Neuronal stem cell (in vitro differentiated cells): ENCODE results near the gene UROS.
A peak's percentile ranks its signal among the peaks of the same experiment; 100 is the strongest.

ENCODE experiments used
- DNase-seq: peaks from one replicate; pipeline ENCODE4 v3.0.0-alpha.2; 2013; ENCODE audit warnings: low spot score
- H2AFZ ChIP-seq: one replicate; pipeline ENCODE4 v1.6.1; 2013; ENCODE audit warnings: mild to moderate bottlenecking, low read length, inconsistent platforms
- H2AK5ac ChIP-seq: 2 replicates; pipeline ENCODE4 v1.6.1; 2013; ENCODE audit warnings: low read depth, mild to moderate bottlenecking, inconsistent platforms, low read length, moderate library complexity, mixed read lengths
- H2BK120ac ChIP-seq: 2 replicates; pipeline ENCODE4 v1.6.1; 2013; ENCODE audit warnings: low read depth, mild to moderate bottlenecking, inconsistent platforms, low read length, moderate library complexity, mixed read lengths
- H2BK12ac ChIP-seq: one replicate; pipeline ENCODE4 v1.6.1; 2013; ENCODE audit warnings: low read length, inconsistent platforms
- H2BK15ac ChIP-seq: 2 replicates; pipeline ENCODE4 v1.6.1; 2013; ENCODE audit warnings: mild to moderate bottlenecking, low read length, inconsistent platforms, mixed read lengths
- H2BK5ac ChIP-seq: one replicate; pipeline ENCODE4 v1.6.1; 2013; ENCODE audit warnings: inconsistent platforms, mild to moderate bottlenecking, low read length, moderate library complexity
- H3K14ac ChIP-seq: one replicate; pipeline ENCODE4 v1.6.1; 2013; ENCODE audit warnings: low read length, inconsistent platforms
- H3K18ac ChIP-seq: 2 replicates; pipeline ENCODE4 v1.6.1; 2013; ENCODE audit warnings: low read length, inconsistent platforms
- H3K23ac ChIP-seq: 2 replicates; pipeline ENCODE4 v1.6.1; 2013; ENCODE audit warnings: low read depth, mild to moderate bottlenecking, mixed read lengths, low read length, inconsistent platforms; ENCODE audit not compliant: poor library complexity
- H3K27ac ChIP-seq: replicated peaks from 3 replicates; pipeline ENCODE4 v1.5.1; 2013; ENCODE audit warnings: low read length, inconsistent platforms
- H3K27me3 ChIP-seq, 3 experiments: 2 replicates each; pipeline ENCODE4 v1.6.1; 2013; ENCODE audit warnings: low read length in 3 of 3, mild to moderate bottlenecking in 2 of 3, inconsistent platforms in 1 of 3, low read depth in 1 of 3, mixed read lengths in 1 of 3, moderate library complexity in 1 of 3; ENCODE audit not compliant: control insufficient read depth in 3 of 3, insufficient read depth in 3 of 3
- H3K36me3 ChIP-seq, 2 donors: replicated peaks in 1 of 2; 2 replicates each; pipeline ENCODE4 v1.6.1; 2013; ENCODE audit warnings: low read length in 2 of 2; ENCODE audit not compliant: control insufficient read depth in 2 of 2, insufficient read depth in 2 of 2
- H3K4ac ChIP-seq: 2 replicates; pipeline ENCODE4 v1.6.1; 2013; ENCODE audit warnings: inconsistent platforms, mild to moderate bottlenecking, low read length, moderate library complexity
- H3K4me1 ChIP-seq, 2 donors: 1 replicate in 1 of 2; 2 replicates in 1 of 2; pipeline ENCODE4 v1.6.1; 2013; ENCODE audit warnings: low read length in 2 of 2, low read depth in 1 of 2; ENCODE audit not compliant: control insufficient read depth in 2 of 2, insufficient read depth in 1 of 2
- H3K4me2 ChIP-seq: one replicate; pipeline ENCODE4 v1.6.1; 2013; ENCODE audit warnings: mild to moderate bottlenecking, low read length, inconsistent platforms; ENCODE audit not compliant: insufficient read depth, poor library complexity, severe bottlenecking
- H3K4me3 ChIP-seq, 2 donors: 2 replicates each; pipeline ENCODE4 v1.5.1; 2013; ENCODE audit warnings: low read length in 2 of 2, mild to moderate bottlenecking in 2 of 2, inconsistent platforms in 1 of 2, moderate library complexity in 1 of 2
- H3K79me1 ChIP-seq: one replicate; pipeline ENCODE4 v1.6.1; 2013; ENCODE audit warnings: low read depth, mild to moderate bottlenecking, inconsistent platforms, low read length, moderate library complexity
- H3K9ac ChIP-seq: one replicate; pipeline ENCODE4 v1.6.1; 2013; ENCODE audit warnings: mild to moderate bottlenecking, low read depth, low read length, inconsistent platforms; ENCODE audit not compliant: poor library complexity
- H3K9me3 ChIP-seq, 2 donors: replicated peaks in 1 of 2; 2 replicates each; pipeline versions ENCODE3 to v1.6.1; 2013; ENCODE audit warnings: low read length in 2 of 2, mild to moderate bottlenecking in 2 of 2, inconsistent platforms in 1 of 2, low read depth in 1 of 2, mixed read lengths in 1 of 2, moderate library complexity in 1 of 2; ENCODE audit not compliant: control insufficient read depth in 2 of 2, insufficient read depth in 1 of 2
- H4K8ac ChIP-seq: one replicate; pipeline ENCODE4 v1.6.1; 2013; ENCODE audit warnings: low read depth, mild to moderate bottlenecking, inconsistent platforms, low read length, moderate library complexity
- H4K91ac ChIP-seq: one replicate; pipeline ENCODE4 v1.6.1; 2013; ENCODE audit warnings: low read length, low read depth, mild to moderate bottlenecking, inconsistent platforms; ENCODE audit not compliant: poor library complexity
- WGBS, 2 donors: extraction: QIAGEN DNeasy Blood & Tissue Kit; methylation state at CpG; one replicate each; pipeline ENCODE4 v1.1.7; 2013; ENCODE audit warnings: missing lambda C conversion rate in 2 of 2, mixed read lengths in 1 of 2; ENCODE audit not compliant: insufficient read length in 2 of 2, insufficient replicate concordance in 1 of 2; ENCODE audit errors: extremely low coverage in 2 of 2; 5-methylcytosine and 5-hydroxymethylcytosine counted together

The UROS gene

GRCh38 chr10:125778556-125778955 lies 44.5 kb downstream of the UROS start:
- no peak overlapping the region for H2BK120ac ChIP-seq
- H4K91ac ChIP-seq = no peak overlapping the region
- no peak overlapping the region for H3K4me2 ChIP-seq
- H2BK12ac ChIP-seq = no peak overlapping the region
- H3K23ac ChIP-seq = no peak overlapping the region
- H3K27ac ChIP-seq = no peak overlapping the region
- no peak overlapping the region for H3K14ac ChIP-seq
- H3K27me3 ChIP-seq = no peaks in the 10 kb centered on the region
- no peak overlapping the region for H3K9ac ChIP-seq
- no peak overlapping the region for H4K8ac ChIP-seq
- no CpG with 5 or more reads among the region's 5 CpGs for WGBS, 2 donors
- DNase-seq = no peak
- H2AFZ ChIP-seq = no peak overlapping the region
- H2AK5ac ChIP-seq = no peak overlapping the region
- H3K36me3 ChIP-seq = no peaks in the 10 kb centered on the region
- no peak overlapping the region for H2BK15ac ChIP-seq
- peaks cover 0 to 3% of the 10 kb centered on the region in 2 donors for H3K9me3 ChIP-seq
- peaks cover 2% of the 10 kb centered on the region for H3K79me1 ChIP-seq
- H3K4me1 ChIP-seq = peaks cover 0 to 5% of the 10 kb centered on the region in 2 donors
- H3K4ac ChIP-seq = no peak overlapping the region
- H2BK5ac ChIP-seq = no peak overlapping the region
- no peak overlapping the region for H3K18ac ChIP-seq
- no peak overlapping the region for H3K4me3 ChIP-seq

GRCh38 chr10:125777806-125778205 lies 45.3 kb downstream of the UROS start:
- no peak overlapping the region for H3K4ac ChIP-seq
- no peak overlapping the region for H3K9ac ChIP-seq
- peak overlapping the region; percentile 39 for H3K18ac ChIP-seq
- H4K91ac ChIP-seq = no peak overlapping the region
- peaks cover 2% of the 10 kb centered on the region for H3K79me1 ChIP-seq
- H2BK5ac ChIP-seq = no peak overlapping the region
- no peaks in the 10 kb centered on the region for H3K36me3 ChIP-seq
- no peak overlapping the region for H2AK5ac ChIP-seq
- H2BK120ac ChIP-seq = no peak overlapping the region
- peaks cover 0 to 5% of the 10 kb centered on the region in 2 donors for H3K4me1 ChIP-seq
- H3K27me3 ChIP-seq = no peaks in the 10 kb centered on the region
- no peak overlapping the region for H4K8ac ChIP-seq
- H3K9me3 ChIP-seq = peaks cover 0 to 3% of the 10 kb centered on the region in 2 donors
- peak overlapping the region; percentile 9 for H2BK15ac ChIP-seq
- no peak for DNase-seq
- no peak overlapping the region for H3K4me2 ChIP-seq
- no CpG with 5 or more reads among the region's 9 CpGs for whole genome bisulfite sequencing, 2 donors
- H3K14ac ChIP-seq = peak overlapping the region; percentile 25
- H3K27ac ChIP-seq = no peak overlapping the region
- H3K23ac ChIP-seq = no peak overlapping the region
- no peak overlapping the region for H2BK12ac ChIP-seq
- no peak overlapping the region for H2AFZ ChIP-seq
- H3K4me3 ChIP-seq = no peak overlapping the region

GRCh38 chr10:125775491-125776106 lies 47.5 kb downstream of the UROS start, which contains the start of gene MMP21:
Gene MMP21, minus strand, starts transcription at chr10:125775821. Its CDS starts 0 bp downstream, at chr10:125775821.
- DNase-seq = no peak
- peak within 1 kb of the TSS; percentile 52 for H2BK15ac ChIP-seq
- peak within 1 kb of the TSS; percentile 85 for H3K18ac ChIP-seq
- peak within 1 kb of the TSS; percentile 2 for H2BK12ac ChIP-seq
- no CpG with 5 or more reads among the region's 26 CpGs for WGBS, 2 donors
- H3K27me3 ChIP-seq = no peaks in the 10 kb centered on the region
- H2AK5ac ChIP-seq = peak within 1 kb of the TSS; percentile 61
- H3K36me3 ChIP-seq = no peaks in the 10 kb centered on the region
- no peaks in the 10 kb centered on the region for H3K4me1 ChIP-seq
- H2BK120ac ChIP-seq = no peak within 1 kb of the TSS
- H4K91ac ChIP-seq = no peak within 1 kb of the TSS
- no peak within 1 kb of the TSS for H3K27ac ChIP-seq
- peak within 1 kb of the TSS; percentile 80 for H2BK5ac ChIP-seq
- peak within 1 kb of the TSS; percentile 67 for H3K9ac ChIP-seq
- H3K4ac ChIP-seq = peak within 1 kb of the TSS; percentile 66
- H4K8ac ChIP-seq = peak within 1 kb of the TSS; percentile 65
- peaks cover 2% of the 10 kb centered on the region for H3K79me1 ChIP-seq
- no peak within 1 kb of the TSS for H3K4me2 ChIP-seq
- no peak within 1 kb of the TSS for H3K4me3 ChIP-seq
- peak within 1 kb of the TSS; percentile 94 for H3K14ac ChIP-seq
- H3K23ac ChIP-seq = no peak within 1 kb of the TSS
- peaks cover 0 to 3% of the 10 kb centered on the region in 2 donors for H3K9me3 ChIP-seq
- peak within 1 kb of the TSS; percentile 45 for H2AFZ ChIP-seq

GRCh38 chr10:125774581-125775191 lies 48.4 kb downstream of the UROS start:
- Histone ChIP-seq H3K4me3 (no peak overlapping the region), H3K9ac (no peak overlapping the region), H3K18ac (peak overlapping the region; percentile 17), H4K91ac (no peak overlapping the region), H3K23ac (no peak overlapping the region), H3K27me3 (no peaks in the 10 kb centered on the region), H4K8ac (peak overlapping the region; percentile 65), H2AFZ (no peak overlapping the region), H3K79me1 (peaks cover 2% of the 10 kb centered on the region), H2BK12ac (no peak overlapping the region), H3K4me1 (no peaks in the 10 kb centered on the region), H3K4me2 (no peak overlapping the region), H2BK5ac (no peak overlapping the region), H3K9me3 (no peaks in the 10 kb centered on the region), H3K27ac (no peak overlapping the region), H2BK15ac (peak overlapping the region; percentile 49), H3K14ac (peak overlapping the region; percentile 38), H3K36me3 (no peaks in the 10 kb centered on the region), H2AK5ac (peak overlapping the region; percentile 18), H3K4ac (no peak overlapping the region), H2BK120ac (no peak overlapping the region)
- DNase-seq = no peak
- WGBS, 2 donors = no CpG with 5 or more reads among the region's 32 CpGs
